GM12874 (cell line): ENCODE results near the gene PDGFC.

Experiments used
- TF ChIP-seq, protein P1 (sequence below): IDR thresholded peaks from 2 replicates; pipeline ENCODE4 v1.5.1; 2011; ENCODE audit warnings: low read depth, mild to moderate bottlenecking, control low read depth, low read length, moderate library complexity; ENCODE audit not compliant: insufficient read depth

The PDGFC gene

DNA sequence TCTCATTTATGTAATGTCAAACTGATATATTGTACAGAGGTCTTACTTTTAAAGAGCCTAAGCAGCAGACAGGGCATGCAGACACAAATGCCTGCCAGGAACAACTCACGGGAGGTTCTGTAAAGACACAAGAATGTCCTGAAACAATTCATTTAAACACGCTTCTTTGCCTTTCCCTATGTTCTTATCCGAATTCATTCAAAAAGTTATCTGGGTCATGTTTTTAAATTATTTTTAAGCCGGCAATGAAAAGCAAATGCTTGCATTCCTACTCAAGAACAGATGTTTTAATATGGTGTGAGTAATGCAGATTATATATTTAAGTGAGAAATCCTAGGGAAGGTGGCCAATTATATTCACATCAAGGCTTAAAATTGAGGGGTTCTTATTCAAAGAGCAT lies 192.6 kb downstream of the PDGFC start:
- TF ChIP-seq, protein P1, sequence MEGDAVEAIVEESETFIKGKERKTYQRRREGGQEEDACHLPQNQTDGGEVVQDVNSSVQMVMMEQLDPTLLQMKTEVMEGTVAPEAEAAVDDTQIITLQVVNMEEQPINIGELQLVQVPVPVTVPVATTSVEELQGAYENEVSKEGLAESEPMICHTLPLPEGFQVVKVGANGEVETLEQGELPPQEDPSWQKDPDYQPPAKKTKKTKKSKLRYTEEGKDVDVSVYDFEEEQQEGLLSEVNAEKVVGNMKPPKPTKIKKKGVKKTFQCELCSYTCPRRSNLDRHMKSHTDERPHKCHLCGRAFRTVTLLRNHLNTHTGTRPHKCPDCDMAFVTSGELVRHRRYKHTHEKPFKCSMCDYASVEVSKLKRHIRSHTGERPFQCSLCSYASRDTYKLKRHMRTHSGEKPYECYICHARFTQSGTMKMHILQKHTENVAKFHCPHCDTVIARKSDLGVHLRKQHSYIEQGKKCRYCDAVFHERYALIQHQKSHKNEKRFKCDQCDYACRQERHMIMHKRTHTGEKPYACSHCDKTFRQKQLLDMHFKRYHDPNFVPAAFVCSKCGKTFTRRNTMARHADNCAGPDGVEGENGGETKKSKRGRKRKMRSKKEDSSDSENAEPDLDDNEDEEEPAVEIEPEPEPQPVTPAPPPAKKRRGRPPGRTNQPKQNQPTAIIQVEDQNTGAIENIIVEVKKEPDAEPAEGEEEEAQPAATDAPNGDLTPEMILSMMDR: no peak

DNA sequence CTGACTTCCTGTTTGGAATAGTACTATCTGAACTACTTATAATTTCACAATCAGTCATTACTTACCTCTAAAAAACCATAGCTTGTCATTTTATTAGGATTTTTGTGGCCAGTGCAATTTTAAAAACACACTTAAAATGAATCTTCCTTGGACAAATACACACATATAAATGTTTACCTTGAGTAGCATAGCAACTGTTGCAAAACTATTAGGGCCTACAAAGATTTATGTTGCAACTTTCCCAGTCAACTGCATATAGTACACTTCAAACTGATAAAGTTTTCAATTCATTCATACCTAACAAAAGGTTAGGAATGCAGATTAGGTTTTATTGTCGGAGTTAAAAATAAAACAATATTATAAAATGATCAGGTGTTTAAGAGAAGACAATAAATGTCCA lies 193.0 kb downstream of the PDGFC start:
- TF ChIP-seq, protein P1: no peak

DNA sequence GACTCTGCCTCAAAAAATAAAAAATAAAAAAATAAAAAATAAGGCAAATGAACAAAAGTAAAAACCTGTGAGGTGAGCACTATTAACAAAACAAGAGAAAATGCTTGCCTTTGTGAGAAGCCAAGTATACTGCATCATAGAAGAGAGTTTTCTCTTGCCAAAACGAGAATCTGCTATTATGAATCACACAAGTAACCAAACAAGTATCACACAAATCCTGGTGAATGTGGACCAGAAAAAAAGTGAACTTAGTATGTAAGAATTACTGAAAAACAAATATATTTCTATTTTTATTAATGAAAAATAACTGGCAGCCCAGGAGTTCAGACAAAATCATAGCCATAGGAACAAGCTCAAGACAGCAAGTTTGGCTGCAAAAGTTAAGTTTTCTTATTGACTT lies 193.5 kb downstream of the PDGFC start:
- TF ChIP-seq, protein P1: no peak

DNA sequence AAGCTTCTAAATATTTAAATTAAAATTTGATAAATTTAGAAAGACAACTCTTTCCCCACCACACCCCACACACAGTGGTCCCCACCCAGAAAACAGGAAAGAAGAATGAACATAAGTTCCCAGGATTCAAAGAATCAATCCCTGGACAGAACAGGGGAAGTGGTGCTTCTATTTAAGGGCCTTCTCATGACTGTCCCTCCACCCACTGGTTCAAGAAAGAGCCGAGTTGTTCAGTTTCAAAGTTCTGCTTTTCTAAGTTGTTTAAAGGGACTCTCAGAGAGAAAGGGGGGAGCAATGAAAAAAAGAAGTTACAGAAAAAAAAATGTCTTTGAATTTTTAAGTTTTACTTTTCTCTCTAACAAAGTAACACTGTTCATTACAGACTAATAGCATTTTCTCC lies 195.8 kb downstream of the PDGFC start:
- TF ChIP-seq, protein P1: no peak

DNA sequence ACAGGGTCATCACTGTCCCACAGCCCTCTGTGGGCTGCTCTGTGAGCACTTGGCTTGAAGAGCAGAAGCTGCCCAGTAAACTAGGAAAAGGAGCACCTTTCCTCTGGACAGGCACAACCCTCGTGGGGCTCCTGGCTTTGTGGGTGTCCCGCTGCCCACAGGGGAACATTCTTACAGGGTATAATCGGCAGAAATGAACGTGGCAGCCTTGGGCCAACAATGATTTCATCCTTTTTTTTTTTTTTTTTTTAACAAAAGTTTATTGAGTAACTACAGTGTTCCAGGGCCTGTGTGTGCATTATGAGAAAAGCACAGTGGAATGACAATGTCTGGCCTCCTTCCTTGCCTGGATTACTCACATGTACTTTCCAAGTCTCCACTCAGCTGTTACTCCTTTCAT lies 197.2 kb downstream of the PDGFC start:
- TF ChIP-seq, protein P1: no peak

DNA sequence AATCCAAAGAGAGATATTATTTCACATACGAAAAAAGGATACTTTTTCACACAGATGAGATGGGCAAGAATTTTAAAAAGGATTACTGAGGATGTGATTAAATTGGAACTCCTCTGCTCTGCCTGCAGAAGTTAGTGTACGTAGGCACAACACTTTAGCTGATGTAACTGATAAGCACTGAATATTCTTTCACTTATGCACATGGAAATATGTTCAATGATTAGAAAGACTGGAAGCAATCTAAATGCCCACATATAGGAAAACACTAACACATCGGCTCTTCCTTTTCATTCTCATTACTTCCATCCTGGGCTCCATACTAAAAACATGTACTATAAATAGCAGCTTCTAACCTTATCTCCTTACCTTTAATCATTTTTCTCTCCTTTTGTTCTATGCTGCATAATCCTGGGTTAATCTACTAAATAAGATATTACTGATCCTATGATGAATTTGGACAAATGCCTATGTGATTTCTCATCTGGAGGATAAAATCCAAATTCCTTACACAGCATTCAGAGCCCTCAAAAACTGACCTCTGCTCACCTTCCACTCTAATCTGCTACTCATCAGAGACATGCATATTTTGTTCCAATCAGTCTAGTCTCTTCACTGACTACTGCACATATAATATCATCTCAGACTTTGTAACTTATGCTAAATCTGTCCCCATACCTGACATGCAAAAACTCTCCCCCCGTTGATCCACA lies 197.8 kb downstream of the PDGFC start:
- TF ChIP-seq, protein P1: no peak

DNA sequence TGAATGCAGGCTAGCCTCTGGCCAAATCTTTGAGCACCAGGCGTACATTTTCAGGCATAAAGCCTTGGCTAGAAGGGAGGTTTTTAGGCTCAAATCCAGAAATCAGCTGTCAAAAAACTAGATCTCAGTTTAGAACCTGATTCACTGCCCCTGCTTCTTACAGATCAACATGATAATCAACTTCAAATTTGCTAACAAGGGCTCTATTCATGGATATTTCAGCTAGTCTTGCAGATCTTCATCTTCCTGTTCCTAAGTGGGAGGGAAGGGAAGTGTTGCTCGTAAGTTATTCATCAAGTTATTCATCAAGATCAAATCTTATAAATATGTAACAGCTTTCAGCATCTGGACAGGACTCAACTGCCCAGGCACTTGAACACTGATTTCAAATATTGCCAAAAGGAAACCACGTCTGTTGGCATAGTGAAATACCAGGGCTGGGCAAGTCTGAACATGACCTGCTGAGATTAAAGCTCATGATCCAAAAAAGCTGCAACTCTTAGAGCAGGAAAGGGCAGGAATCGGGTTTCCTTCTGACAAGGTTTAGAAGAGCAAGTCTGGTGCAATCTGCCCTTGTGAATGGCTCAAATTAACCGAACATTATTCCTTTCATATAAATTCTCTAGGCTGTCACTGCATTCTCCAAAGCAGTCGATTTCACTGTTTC lies 200.3 kb downstream of the PDGFC start:
- TF ChIP-seq, protein P1: no peak
